Measurements from ENCODE around the gene STK33. TPM values are rescaled to one million over a fixed set of nuclear protein-coding genes. Genes with fewer than 3 reads are reported as not detected.

The STK33 gene
- polyA plus RNA-seq, 1 of the 3 experiments (the other 2 are of a cell fraction) = 12.3 TPM

DNA sequence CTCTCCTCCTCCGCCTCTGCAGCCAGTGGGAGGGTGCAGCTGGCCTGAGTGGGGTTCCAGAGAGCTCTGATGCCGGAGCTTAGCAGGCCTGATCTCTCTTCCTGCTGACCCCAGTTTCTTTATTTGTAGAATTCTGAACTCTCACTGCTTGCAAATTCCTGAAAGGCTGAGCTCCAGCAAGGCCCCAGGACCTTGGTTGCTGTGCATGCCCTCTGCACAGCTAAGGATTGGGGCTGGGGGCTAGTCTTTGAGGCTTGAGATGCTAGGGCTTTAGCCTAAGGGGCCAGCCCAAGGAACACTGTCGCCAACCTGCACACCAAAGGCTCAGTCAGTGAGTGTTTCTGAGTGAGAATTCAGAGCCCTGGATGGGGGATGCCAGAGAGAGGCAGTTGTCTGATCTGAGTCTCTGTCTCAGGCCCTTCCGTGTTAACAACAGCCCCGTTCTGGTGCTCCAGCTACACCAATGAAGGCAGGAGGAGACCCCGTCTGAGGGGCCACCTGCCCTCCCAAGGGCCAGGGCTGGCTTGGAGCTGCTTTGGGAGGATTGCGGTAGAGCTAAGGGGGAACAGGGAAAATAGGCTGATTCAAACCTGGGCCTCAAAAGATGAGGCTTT, 224.3 kb downstream of the STK33 start:
- H3K36me3 ChIP-seq (replicated peaks in 1 of 2; ENCODE audit: control insufficient read depth in 1 of 2, insufficient read depth in 2 of 2, low read length in 1 of 2) = no peaks in the 10 kb centered on the region
- no peaks in the 10 kb centered on the region for H3K9me2 ChIP-seq
- no peaks in the 10 kb centered on the region for H3K9me3 ChIP-seq
- 66% methylated on average over 5 of the region's 7 CpGs for WGBS (ENCODE audit: low lambda C conversion rate)
- no peaks in the 10 kb centered on the region for H3K79me2 ChIP-seq (ENCODE audit: insufficient read depth)
- H3K27ac ChIP-seq (ENCODE audit: low read depth in 2 of 2, low read length in 1 of 2) = no peak overlapping the region
- H3F3A ChIP-seq (replicated peaks; ENCODE audit: insufficient read depth) = no peaks in the 10 kb centered on the region
- H3K4me1 ChIP-seq (ENCODE audit: control insufficient read depth in 1 of 2, insufficient read depth in 2 of 2, low read depth in 1 of 2, low read length in 1 of 2) = peaks cover 0 to 10% of the 10 kb centered on the region in 2 experiments; a peak in 1 of 4 replicates
- H4K20me1 ChIP-seq (ENCODE audit: insufficient read depth) = no peaks in the 10 kb centered on the region
- ChIA-PET POLR2A (no interaction called here), CTCF (interaction anchor here (0.6 to 1.5 kb wide), 5 partner anchors 21 to 336 kb away, joined by 3 to 4 read pairs (median 3); no protein-coding TSS in a partner anchor)
- DNase-seq = no peak
- TF ChIP-seq EP300 (IDR thresholded peaks at IDR 0.05; ENCODE audit: borderline replicate concordance in 1 of 2, low read depth in 1 of 2, low read length in 1 of 2) (no peak), TCF12 (IDR thresholded peaks at IDR 0.05) (no peak), GABPA (IDR thresholded peaks at IDR 0.05; ENCODE audit: low read depth) (no peak), CHD2 (IDR thresholded peaks at IDR 0.05; ENCODE audit: low read length, partially characterized antibody) (no peak)
- TF ChIP-seq, protein P1, sequence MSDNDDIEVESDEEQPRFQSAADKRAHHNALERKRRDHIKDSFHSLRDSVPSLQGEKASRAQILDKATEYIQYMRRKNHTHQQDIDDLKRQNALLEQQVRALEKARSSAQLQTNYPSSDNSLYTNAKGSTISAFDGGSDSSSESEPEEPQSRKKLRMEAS (IDR thresholded peaks at IDR 0.05; ENCODE audit: low read depth) = no peak
- TF ChIP-seq, protein P2, sequence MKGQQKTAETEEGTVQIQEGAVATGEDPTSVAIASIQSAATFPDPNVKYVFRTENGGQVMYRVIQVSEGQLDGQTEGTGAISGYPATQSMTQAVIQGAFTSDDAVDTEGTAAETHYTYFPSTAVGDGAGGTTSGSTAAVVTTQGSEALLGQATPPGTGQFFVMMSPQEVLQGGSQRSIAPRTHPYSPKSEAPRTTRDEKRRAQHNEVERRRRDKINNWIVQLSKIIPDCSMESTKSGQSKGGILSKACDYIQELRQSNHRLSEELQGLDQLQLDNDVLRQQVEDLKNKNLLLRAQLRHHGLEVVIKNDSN (IDR thresholded peaks at IDR 0.05; ENCODE audit: borderline replicate concordance, low read depth) = no peak
- no peak overlapping the region for H3K9ac ChIP-seq
- H3K4me3 ChIP-seq (ENCODE audit: low read depth in 2 of 2, low read length in 1 of 2) = no peak overlapping the region
- H3K4me2 ChIP-seq = no peak overlapping the region
- no peak overlapping the region for H2AFZ ChIP-seq (ENCODE audit: low read depth)
- H3K27me3 ChIP-seq (ENCODE audit: insufficient read depth) = no peaks in the 10 kb centered on the region

DNA sequence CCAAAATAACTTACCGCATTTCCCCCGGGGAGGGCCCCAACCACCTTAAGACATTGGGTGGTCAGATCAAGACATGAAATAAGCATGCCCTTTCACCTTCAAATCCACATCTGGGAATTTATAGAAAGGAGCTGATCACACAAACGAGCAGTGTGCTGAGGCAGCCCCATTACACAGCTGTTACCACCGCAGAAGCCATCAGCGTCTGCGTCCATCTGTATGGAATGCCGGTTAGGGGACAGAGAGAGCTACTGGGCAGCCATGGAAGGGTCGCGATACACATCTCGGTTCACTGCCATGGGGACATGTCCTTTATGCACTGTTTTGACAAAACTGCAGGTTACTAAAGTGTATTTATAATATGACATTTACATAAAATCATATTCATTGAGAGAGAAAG, 225.3 kb downstream of the STK33 start:
- Histone ChIP-seq H3K9me2 (no peaks in the 10 kb centered on the region), H3K9ac (no peak overlapping the region), H3K79me2 (ENCODE audit: insufficient read depth) (no peaks in the 10 kb centered on the region), H2AFZ (ENCODE audit: low read depth) (no peak overlapping the region), H3K36me3 (replicated peaks in 1 of 2; ENCODE audit: control insufficient read depth in 1 of 2, insufficient read depth in 2 of 2, low read length in 1 of 2) (no peaks in the 10 kb centered on the region), H3K4me2 (no peak overlapping the region), H3K9me3 (no peaks in the 10 kb centered on the region), H3K4me3 (ENCODE audit: low read depth in 2 of 2, low read length in 1 of 2) (no peak overlapping the region), H4K20me1 (ENCODE audit: insufficient read depth) (no peaks in the 10 kb centered on the region), H3K27me3 (ENCODE audit: insufficient read depth) (no peaks in the 10 kb centered on the region), H3F3A (replicated peaks; ENCODE audit: insufficient read depth) (no peaks in the 10 kb centered on the region), H3K4me1 (ENCODE audit: control insufficient read depth in 1 of 2, insufficient read depth in 2 of 2, low read depth in 1 of 2, low read length in 1 of 2) (peaks cover 0 to 8% of the 10 kb centered on the region in 2 experiments; a peak in 1 of 4 replicates), H3K27ac (ENCODE audit: low read depth in 2 of 2, low read length in 1 of 2) (no peak overlapping the region)
- no peak for DNase-seq
- ChIA-PET POLR2A (interaction anchor here (0.9 kb wide), 1 partner anchor 14 kb away, joined by 3 read pairs; no protein-coding TSS in a partner anchor), CTCF (interaction anchor here (1.0 to 1.5 kb wide), 4 partner anchors 20 to 335 kb away, joined by 3 to 4 read pairs (median 3); no protein-coding TSS in a partner anchor)
- TF ChIP-seq, protein P3, sequence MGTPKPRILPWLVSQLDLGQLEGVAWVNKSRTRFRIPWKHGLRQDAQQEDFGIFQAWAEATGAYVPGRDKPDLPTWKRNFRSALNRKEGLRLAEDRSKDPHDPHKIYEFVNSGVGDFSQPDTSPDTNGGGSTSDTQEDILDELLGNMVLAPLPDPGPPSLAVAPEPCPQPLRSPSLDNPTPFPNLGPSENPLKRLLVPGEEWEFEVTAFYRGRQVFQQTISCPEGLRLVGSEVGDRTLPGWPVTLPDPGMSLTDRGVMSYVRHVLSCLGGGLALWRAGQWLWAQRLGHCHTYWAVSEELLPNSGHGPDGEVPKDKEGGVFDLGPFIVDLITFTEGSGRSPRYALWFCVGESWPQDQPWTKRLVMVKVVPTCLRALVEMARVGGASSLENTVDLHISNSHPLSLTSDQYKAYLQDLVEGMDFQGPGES (IDR thresholded peaks at IDR 0.05; ENCODE audit: low read depth, low read length) = no peak
- TF ChIP-seq RCOR1 (IDR thresholded peaks at IDR 0.05; ENCODE audit: low read length) (no peak), CHD2 (IDR thresholded peaks at IDR 0.05; ENCODE audit: low read length, partially characterized antibody) (no peak), EP300 (IDR thresholded peaks at IDR 0.05; ENCODE audit: borderline replicate concordance in 1 of 2, low read depth in 1 of 2, low read length in 1 of 2) (no peak), SMC3 (IDR thresholded peaks at IDR 0.05; ENCODE audit: low read depth, low read length) (no peak)
- TF ChIP-seq, protein P4, sequence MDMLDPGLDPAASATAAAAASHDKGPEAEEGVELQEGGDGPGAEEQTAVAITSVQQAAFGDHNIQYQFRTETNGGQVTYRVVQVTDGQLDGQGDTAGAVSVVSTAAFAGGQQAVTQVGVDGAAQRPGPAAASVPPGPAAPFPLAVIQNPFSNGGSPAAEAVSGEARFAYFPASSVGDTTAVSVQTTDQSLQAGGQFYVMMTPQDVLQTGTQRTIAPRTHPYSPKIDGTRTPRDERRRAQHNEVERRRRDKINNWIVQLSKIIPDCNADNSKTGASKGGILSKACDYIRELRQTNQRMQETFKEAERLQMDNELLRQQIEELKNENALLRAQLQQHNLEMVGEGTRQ (IDR thresholded peaks at IDR 0.05; ENCODE audit: borderline replicate concordance, low read depth, low read length) = no peak
- WGBS (ENCODE audit: low lambda C conversion rate) = 86% methylated on average over 10 of the region's 10 CpGs
